ENCODE results near the gene FKBP4. TPM values are rescaled to one million over a fixed set of nuclear protein-coding genes. Genes with fewer than 3 reads are reported as not detected.
"Not testable (repeated sequence)": the region's sequence is repeated elsewhere in the genome, so short reads cannot be mapped to it uniquely, and the experiment has no call there.

FKBP4 gene
- polyA plus RNA-seq, 6 donors from 2014 or later: 29.4 to 40.7 (median 37.4) TPM

DNA sequence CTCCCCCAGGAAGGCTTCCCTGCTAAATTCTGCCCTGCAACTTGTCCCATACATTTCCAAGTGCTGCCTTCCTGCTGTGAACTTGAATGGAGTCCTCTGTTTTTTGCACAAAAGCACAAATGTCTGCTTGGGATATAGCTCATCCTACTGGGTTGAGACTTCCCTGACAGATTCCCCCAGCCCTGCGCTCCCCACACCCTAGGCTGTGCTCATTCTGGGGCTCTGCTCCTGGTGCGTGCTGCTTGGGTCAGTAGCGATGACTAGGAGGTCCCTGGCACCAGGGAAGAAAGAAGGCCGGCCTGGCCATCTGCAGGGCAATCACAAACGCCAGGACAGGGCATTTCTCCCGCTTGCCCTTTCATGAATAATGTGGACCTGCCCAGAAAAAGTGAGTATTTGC, 29.2 kb upstream of the FKBP4 start:
- no peaks in the 10 kb centered on the region for H3K4me1 Mint-ChIP-seq

GRCh38 chr12:2768224-2768961, 26.4 kb upstream of the FKBP4 start:
- Mint-ChIP-seq H3K27ac (no peak overlapping the region), H3K36me3 (peaks cover 0 to 7% of the 10 kb centered on the region in 2 donors), H3K9me3 (peaks cover 0 to 5% (median 2%) of the 10 kb centered on the region in 7 donors), H3K4me1 (no peaks in the 10 kb centered on the region), H3K4me3 (no peak overlapping the region), H3K27me3 (peaks cover 0 to 1% (median under 1%) of the 10 kb centered on the region in 3 donors)
- no peak for DNase-seq
- ATAC-seq (ENCODE audit: low read depth in 2 of 2): no peak

More for the DNA sequence above, 29.2 kb upstream of the FKBP4 start:
- H3K36me3 Mint-ChIP-seq: peaks cover 0 to 13% of the 10 kb centered on the region in 2 donors
- no peak overlapping the region for H3K4me3 Mint-ChIP-seq
- no peak overlapping the region for H3K27ac Mint-ChIP-seq
- no peaks in the 10 kb centered on the region for H3K27me3 Mint-ChIP-seq
- H3K9me3 Mint-ChIP-seq: peaks cover 0 to 4% (median 2%) of the 10 kb centered on the region in 7 donors
- no peak for ATAC-seq (ENCODE audit: low read depth in 2 of 2)
- DNase-seq: no peak

GRCh38 chr12:2769866-2770533, 24.8 kb upstream of the FKBP4 start:
- ATAC-seq (ENCODE audit: low read depth in 2 of 2) (no peak), DNase-seq (no peak)
- Mint-ChIP-seq H3K4me3 (no peak overlapping the region), H3K4me1 (peaks cover 0 to 3% (median 0%) of the 10 kb centered on the region in 3 donors), H3K27ac (peak overlapping the region in 1 of 6 donors; percentile 10), H3K9me3 (peaks cover 0 to 5% (median 2%) of the 10 kb centered on the region in 7 donors), H3K27me3 (peaks cover 0 to 6% (median 4%) of the 10 kb centered on the region in 3 donors), H3K36me3 (peaks cover 0 to 7% of the 10 kb centered on the region in 2 donors)

DNA sequence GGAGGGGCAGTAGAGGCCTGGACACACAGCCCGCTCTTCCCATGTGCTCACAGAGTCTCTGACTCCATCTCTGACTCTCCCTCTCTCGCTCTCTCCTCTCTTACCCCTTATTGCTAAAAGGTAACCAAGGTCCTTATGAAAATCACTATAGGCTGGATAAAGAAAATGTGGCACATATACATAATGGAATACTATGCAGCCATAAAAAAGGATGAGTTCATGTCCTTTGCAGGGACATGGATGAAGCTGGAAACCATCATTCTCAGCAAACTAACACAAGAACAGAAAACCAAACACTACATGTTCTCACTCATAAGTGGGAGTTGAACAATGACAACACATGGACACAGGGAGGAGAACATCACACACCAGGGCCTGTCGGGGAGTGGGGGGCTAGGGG, 24.2 kb upstream of the FKBP4 start:
- H3K4me1 Mint-ChIP-seq; ATAC-seq (ENCODE audit: low read depth in 2 of 2); H3K27me3 Mint-ChIP-seq; H3K4me3 Mint-ChIP-seq; H3K9me3 Mint-ChIP-seq; DNase-seq; H3K36me3 Mint-ChIP-seq: not testable (repeated sequence)
- peak overlapping the region in 1 of 6 donors; percentile 39 for H3K27ac Mint-ChIP-seq

DNA sequence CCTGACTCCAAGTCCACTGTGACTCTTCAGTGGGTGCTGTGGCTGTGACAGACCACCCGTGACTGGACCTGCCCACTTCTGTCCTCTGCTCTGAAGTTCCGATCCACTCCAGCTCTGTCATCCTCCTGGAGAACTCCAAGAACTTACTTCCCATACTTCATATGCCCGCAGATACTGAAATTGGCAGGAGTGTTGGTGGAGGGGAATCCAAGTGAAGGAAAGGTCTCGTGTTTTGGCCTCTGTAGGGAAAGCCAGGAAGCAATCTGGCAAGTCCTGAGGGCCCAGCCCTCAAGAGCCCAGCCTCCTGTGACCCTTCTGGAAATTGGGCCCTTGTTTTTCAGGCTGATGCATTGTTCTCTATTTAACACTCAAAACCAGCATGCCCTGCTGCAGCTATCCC, 22.4 kb upstream of the FKBP4 start:
- H3K36me3 Mint-ChIP-seq: peaks cover 0 to 7% of the 10 kb centered on the region in 2 donors
- H3K4me3 Mint-ChIP-seq: no peak overlapping the region
- no peak overlapping the region for H3K27ac Mint-ChIP-seq
- H3K27me3 Mint-ChIP-seq: peaks cover 0 to 22% (median 9%) of the 10 kb centered on the region in 3 donors
- peaks cover 0 to 5% (median 2%) of the 10 kb centered on the region in 7 donors for H3K9me3 Mint-ChIP-seq
- no peak for ATAC-seq (ENCODE audit: low read depth in 2 of 2)
- H3K4me1 Mint-ChIP-seq: peaks cover 0 to 3% (median 0%) of the 10 kb centered on the region in 3 donors
- DNase-seq: no peak

DNA sequence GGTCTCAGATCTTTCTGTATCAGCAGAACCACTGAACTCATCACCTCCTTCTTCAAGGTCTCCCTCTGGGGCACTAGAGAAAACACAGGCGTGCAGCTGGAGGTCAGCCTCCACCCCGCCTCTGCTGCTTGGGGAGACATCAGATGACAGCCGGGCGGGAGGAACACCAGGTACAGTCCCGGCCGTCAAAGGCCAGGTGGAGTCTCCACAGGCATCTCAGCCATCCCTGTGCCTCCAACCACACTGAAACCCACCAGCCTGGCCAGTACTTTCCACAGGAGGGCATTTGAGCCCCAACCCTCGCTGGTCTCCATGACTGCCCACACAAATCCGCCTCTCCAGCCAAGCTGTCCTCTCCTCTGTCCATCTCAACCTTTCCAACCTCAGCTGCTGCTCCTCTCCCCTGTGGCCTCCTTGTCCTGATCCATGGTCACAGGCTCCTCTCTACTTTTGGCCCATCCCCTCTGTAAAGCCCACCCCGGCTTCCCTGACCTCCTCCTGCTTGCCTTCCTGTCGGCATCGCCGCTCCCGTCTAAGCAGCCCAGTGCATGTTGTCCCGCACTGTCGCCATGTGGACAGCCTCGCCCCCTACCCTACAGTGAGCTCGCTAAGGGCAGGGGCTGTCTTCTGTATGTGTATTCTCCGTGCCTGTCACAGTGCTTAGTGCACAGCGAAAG, 21.4 kb upstream of the FKBP4 start:
- Mint-ChIP-seq H3K27ac (peak overlapping the region in 1 of 6 donors; percentile 62), H3K36me3 (peaks cover 0 to 7% of the 10 kb centered on the region in 2 donors), H3K4me3 (no peak overlapping the region), H3K27me3 (peaks cover 0 to 22% (median 9%) of the 10 kb centered on the region in 3 donors), H3K9me3 (peaks cover 0 to 5% (median 2%) of the 10 kb centered on the region in 7 donors), H3K4me1 (peaks cover 0 to 3% (median 0%) of the 10 kb centered on the region in 3 donors)
- no peak for DNase-seq
- ATAC-seq (ENCODE audit: low read depth in 2 of 2): no peak

DNA sequence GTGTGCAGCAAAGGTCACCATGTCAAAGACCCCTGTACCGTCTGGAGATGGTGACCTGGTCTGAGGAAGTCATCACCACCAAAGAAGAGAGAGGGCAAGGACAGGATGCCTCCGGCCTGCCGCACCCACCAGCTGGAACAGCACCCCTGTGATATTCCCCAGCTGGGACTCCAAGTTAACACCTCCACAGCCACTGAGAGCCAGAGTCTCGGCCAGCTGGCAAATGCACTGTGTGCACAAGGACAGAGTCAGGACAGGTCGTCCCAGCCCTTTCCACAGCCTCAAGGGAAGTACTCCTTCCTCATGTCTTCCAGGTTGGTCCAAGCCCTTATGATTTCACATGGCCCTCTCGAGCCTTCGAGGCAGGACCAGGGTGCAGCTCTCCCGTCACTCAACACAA, 19.3 kb upstream of the FKBP4 start:
- ATAC-seq (ENCODE audit: low read depth in 2 of 2) (no peak), DNase-seq (no peak)
- H3K4me1 Mint-ChIP-seq: peaks cover 0 to 6% (median 0%) of the 10 kb centered on the region in 3 donors
- no peak overlapping the region for H3K27ac Mint-ChIP-seq
- H3K9me3 Mint-ChIP-seq: peaks cover 0 to 4% (median 2%) of the 10 kb centered on the region in 7 donors
- H3K27me3 Mint-ChIP-seq: peaks cover 0 to 22% (median 9%) of the 10 kb centered on the region in 3 donors
- no peak overlapping the region for H3K4me3 Mint-ChIP-seq
- peaks cover 0 to 4% of the 10 kb centered on the region in 2 donors for H3K36me3 Mint-ChIP-seq

DNA sequence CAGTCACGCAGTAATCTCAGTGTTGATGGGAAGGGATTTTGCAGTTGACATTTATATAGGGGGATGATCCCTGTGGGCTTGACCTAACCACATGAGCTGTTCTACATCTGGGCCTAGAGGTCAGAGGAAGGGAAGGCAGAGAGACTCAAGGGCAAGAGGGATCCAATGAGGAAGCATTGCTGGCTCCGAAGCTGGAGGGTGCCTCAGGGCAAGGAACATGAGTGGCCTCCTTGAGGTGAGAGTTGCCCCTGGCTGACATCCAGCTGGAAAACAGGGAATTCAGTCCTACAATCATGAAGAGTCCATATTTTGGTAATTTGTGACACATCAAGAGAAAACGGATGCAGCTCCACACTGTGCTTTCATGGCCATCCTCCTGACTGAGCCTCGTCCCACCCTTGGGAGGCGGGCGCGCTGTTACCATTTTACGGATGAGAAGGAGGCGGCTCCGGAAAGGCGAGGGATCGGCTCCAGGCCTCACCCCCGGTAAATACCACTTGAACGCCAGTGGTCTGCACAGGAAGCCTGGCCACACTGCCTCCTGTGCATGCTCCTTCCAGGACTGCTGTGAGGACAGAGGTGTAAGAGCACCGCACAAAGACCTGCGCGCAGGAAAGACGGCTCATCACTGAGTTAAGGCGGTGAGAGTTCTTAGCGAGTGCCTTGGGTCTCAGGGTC, 18.5 kb upstream of the FKBP4 start:
- no peaks in the 10 kb centered on the region for H3K36me3 Mint-ChIP-seq
- H3K27me3 Mint-ChIP-seq: peaks cover 0 to 22% (median 9%) of the 10 kb centered on the region in 3 donors
- ATAC-seq (ENCODE audit: low read depth in 2 of 2) (no peak), DNase-seq (no peak)
- no peak overlapping the region for H3K4me3 Mint-ChIP-seq
- H3K4me1 Mint-ChIP-seq: peaks cover 0 to 6% (median 0%) of the 10 kb centered on the region in 3 donors
- H3K27ac Mint-ChIP-seq: no peak overlapping the region
- H3K9me3 Mint-ChIP-seq: no peaks in the 10 kb centered on the region

DNA sequence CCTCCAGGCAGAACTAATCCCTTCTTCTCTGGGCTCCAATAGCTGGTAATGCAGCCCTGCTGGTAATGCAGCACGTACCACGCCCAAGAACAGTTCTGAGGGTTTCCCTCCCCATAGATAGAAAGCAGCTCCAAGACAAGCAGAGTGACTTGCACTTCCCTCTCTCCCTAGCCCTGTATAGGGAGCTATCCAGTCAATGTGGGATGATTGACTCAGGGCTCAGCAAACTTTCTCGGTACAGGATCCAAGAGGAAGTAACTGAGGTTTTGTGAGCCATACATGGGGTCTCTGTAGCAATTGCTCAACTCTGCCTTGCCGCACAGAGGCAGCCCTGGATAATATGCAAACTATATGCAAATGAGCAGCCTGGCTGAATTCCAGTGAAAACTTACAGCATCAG, 15.5 kb upstream of the FKBP4 start:
- peaks cover 12 to 29% (median 22%) of the 10 kb centered on the region in 3 donors for H3K27me3 Mint-ChIP-seq
- DNase-seq (no peak), ATAC-seq (ENCODE audit: low read depth in 2 of 2) (no peak)
- H3K4me3 Mint-ChIP-seq: no peak overlapping the region
- peaks cover 10 to 13% (median 12%) of the 10 kb centered on the region in 3 donors for H3K4me1 Mint-ChIP-seq
- no peak overlapping the region for H3K27ac Mint-ChIP-seq
- H3K9me3 Mint-ChIP-seq: no peaks in the 10 kb centered on the region
- H3K36me3 Mint-ChIP-seq: no peaks in the 10 kb centered on the region

DNA sequence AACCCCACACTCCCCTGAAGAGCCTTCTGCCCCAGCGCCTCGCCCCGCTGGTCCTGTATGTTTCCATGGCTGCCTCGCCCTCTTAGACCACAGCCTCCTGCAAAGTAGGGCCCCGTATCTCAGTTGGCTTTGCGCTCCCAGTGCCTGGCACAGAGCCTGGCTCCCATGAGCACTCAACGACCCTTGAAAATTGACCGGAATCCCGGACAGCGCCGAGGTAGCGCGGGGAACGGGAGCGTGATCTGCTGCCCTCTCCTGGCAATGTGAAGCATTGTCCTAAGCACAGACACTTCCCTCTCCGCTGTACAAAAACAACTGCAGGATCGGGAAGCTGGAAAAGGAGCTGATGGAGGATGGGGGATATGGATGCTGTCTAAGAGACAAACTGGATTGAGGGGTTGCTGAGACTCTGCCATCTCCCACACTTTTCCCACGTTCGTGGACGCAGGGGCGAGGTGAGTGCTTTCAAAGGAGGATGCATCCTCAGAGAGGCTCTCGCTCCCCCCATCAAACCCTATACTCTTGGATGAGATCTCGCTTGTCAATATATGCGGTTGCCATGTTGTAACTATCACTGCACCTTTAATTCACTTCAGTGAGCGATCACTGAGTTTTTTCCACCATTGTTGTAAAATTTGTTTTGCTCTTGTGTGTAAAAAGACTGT, 10.7 kb upstream of the FKBP4 start:
- Mint-ChIP-seq H3K27me3 (peaks cover 15 to 23% (median 16%) of the 10 kb centered on the region in 3 donors), H3K4me1 (peaks cover 12 to 16% (median 14%) of the 10 kb centered on the region in 3 donors), H3K4me3 (peak overlapping the region; percentile 68 to 91 (median 86)), H3K36me3 (no peaks in the 10 kb centered on the region), H3K9me3 (no peaks in the 10 kb centered on the region), H3K27ac (peak overlapping the region in 2 of 6 donors; percentile 44 to 49)
- ATAC-seq (ENCODE audit: low read depth in 2 of 2): peak; percentile 72 to 80
- DNase-seq: peak; percentile 35

DNA sequence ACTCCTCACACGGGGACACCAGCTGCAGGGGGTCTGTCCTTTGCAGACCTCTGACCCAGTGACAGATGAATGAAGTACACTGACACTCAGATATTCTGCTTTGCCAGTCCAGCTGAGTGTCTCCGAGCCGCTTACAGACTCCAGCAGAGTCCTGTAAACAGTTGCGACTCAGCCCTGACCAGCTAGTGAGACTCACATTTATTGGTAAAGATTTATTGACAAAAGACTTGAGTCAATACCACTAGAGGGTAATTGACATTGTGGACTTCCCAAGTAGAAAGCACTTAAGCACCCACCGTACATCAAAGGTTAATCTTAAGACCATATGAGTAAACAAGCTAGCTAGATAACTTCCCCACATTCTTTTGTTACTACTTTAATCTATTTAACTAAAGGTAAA, 9.8 kb upstream of the FKBP4 start:
- no peak overlapping the region for H3K4me3 Mint-ChIP-seq
- H3K27ac Mint-ChIP-seq: no peak overlapping the region
- H3K27me3 Mint-ChIP-seq: peaks cover 15 to 23% (median 16%) of the 10 kb centered on the region in 3 donors
- no peaks in the 10 kb centered on the region for H3K36me3 Mint-ChIP-seq
- DNase-seq: no peak
- peaks cover 0 to 1% (median 0%) of the 10 kb centered on the region in 7 donors for H3K9me3 Mint-ChIP-seq
- peaks cover 9 to 16% (median 14%) of the 10 kb centered on the region in 3 donors for H3K4me1 Mint-ChIP-seq
- no peak for ATAC-seq (ENCODE audit: low read depth in 2 of 2)

- no peaks in the 10 kb centered on the region for H3K36me3 Mint-ChIP-seq
- ATAC-seq (ENCODE audit: low read depth in 2 of 2): no peak
- no peak for DNase-seq
- peaks cover 2 to 6% (median 6%) of the 10 kb centered on the region in 3 donors for H3K4me1 Mint-ChIP-seq
- H3K27me3 Mint-ChIP-seq: no peaks in the 10 kb centered on the region
- H3K4me3 Mint-ChIP-seq: no peak overlapping the region
- peaks cover 0 to 1% (median 0%) of the 10 kb centered on the region in 7 donors for H3K9me3 Mint-ChIP-seq
- H3K27ac Mint-ChIP-seq: no peak overlapping the region
Measured at GRCh38 chr12:2791089-2791488, 3.7 kb upstream of the FKBP4 start.
